Activated T-helper 9 cell treated with anti-CD3 and anti-CD28 coated beads, Interleukin-2, amount 50 U/mL, for 16 hours (primary cell): ENCODE results near the gene RBM8A.
"Not testable (repeated sequence)": the region's sequence is repeated elsewhere in the genome, so short reads cannot be mapped to it uniquely, and the experiment has no call there.

Experiments used
- DNase-seq: peaks from one replicate; pipeline ENCODE4 v3.0.0-alpha.2; 2020; ENCODE audit warnings: low read depth

RBM8A gene

DNA sequence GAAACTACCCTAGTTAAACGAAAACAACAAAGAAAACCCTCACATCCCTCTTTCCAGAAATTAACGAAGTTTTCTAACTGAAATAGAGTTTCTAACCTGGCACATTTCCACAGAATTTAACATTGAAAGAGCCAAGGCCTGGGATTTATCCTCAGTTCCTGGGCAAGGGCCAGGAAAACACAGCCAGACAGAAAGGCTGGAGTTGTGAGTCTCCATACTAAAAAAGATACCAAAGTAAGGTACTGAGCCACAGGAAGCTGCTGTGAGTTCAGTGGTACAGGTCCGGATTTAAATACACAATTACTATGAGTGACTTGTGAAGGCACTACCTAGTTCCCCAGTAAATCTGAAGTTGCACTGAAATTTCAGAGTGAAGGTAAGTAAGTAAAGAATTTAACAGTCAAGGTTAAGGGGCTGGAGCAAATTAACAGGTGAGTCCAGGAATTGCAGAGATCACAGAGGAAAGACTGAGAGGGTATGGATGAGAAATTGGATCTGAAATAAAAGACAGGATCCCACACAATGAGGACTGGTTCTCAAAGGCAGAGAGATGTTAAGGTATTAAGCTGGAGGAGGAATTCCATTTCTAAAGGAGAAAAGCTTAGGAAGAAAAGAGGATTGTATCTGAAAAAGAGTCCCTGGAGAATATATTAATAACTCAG, 29.6 kb upstream of the RBM8A start:
- DNase-seq: no peak

DNA sequence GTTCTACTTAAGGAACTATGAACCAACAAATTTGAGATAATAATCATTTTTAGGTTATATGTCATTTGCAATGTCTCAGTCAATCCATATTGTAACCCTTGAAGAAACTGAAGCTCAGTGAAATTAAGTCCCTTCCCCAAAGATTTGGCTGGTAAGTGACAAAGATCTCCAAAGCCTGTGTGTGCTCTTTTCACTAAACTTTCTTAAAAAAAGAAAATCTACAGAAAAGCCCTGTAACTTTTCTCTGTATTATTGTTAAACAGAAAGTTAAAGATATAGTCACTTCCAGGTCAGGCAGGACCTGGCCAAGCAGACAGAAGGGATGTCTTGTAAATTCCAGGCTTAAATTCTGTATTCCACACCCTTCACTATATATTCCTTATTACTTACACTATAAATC, 29.1 kb upstream of the RBM8A start:
- DNase-seq: no peak

DNA sequence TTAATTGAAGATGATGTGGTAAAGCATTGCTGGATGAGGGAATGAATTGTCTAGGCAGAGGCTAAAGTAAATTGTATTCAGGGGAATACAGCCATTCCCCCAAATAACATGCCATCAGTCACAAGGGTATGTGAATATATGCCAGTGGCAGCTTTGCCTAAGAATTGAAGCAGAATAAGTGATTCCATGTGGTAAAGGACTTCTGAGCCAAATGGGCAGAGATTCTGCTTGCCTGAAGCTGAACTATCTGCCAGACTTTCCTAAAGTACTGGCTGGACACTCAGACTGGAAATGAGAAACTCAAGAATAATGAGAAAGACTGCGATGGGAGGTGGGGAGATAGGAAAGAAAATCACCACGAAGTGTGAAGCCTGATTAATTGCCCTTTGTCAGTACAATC, 28.2 kb upstream of the RBM8A start:
- DNase-seq: no peak

DNA sequence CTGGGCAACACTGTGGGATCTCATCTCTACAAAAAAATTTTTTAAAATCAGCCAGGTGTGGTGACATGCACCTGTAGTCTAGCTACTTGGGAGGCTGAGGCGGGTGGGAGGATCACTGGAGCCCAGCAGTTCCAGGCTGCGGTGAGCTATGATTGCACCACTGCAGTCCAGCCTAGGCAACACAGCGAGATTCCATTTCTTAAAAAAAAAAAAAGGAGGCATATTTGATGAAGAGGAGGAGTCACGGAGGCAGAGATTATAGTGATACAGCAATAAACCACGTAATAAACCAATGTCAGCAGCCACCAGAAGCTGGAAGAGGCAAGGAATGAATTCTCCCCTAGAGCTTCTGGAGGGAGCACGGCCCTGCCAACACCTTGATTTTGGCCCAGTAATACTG, 26.6 kb upstream of the RBM8A start:
- no peak for DNase-seq

DNA sequence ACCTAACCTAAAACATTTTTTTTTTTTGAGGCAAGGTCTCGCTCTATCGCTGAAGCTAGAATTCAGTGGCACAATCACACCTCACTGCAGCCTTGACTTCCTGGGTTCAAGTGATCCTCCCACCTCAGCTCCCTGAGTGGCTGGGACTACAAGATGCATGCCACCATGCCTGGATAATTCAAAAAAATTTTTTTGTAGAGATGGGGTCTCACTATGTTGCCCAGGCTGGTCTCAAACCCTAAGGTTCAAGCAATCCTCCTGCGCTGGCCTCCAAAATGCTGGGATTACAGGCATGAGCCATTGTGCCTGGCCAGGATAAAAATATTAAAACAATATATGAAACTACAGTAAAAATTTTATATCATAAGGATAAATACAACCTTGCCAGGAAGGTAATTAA, 25.6 kb upstream of the RBM8A start:
- DNase-seq: no peak

DNA sequence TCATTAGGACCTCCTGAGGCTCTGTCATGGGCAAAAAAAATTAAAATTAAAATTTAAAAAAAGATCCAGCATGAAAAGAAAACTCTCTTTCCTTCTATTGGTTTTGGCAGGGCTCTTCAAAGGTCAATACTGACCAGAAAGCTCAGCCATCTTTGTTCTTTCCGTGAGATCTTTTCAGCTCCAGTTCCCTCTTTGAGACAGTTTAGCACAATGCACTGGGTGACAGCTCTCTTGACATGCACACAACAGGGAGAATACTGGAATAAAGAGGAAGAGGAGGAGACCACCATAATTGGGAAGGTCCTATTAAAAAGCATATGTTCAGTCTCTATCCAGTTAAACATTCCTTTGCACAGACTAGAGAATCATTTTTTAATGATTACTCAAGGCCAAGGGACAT, 24.2 kb upstream of the RBM8A start:
- no peak for DNase-seq

DNA sequence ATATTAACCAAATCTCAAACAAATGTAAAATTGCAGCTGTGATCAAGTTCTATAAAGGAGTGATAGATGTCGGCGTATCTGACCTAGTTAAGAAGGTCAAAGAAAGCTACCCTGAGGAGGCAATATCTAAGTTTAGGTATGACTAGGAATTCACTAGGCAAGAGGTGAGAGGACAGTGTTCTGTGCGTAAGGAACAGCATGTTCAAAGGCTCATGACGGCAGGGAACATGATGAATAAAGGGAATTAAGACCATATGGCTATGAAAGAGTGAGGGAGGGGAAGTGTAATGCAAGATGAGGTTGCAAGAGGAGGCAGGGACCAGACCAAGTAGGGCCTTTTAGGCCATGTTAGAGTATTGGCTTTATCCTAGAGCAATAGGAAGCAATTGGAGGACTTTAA, 21.9 kb upstream of the RBM8A start:
- DNase-seq: no peak

DNA sequence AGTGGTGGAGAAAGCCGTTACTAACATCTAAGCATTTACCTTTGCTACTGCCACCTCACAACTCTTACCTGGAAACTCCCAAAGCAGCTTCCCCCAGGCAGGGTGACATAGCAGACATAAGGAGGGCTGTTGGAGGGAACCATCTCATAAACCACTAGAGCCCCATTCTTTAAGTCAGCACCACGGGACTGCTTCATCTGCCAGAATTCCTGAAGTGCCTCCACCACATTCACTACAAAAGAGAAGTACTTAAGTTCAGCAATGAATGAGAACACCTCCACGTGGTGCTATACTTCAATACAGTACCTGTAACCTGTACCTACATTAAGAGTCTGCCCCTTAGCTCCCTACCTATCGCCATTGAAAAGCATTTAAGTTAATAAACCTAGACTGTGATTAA, 20.3 kb upstream of the RBM8A start:
- DNase-seq: no peak

DNA sequence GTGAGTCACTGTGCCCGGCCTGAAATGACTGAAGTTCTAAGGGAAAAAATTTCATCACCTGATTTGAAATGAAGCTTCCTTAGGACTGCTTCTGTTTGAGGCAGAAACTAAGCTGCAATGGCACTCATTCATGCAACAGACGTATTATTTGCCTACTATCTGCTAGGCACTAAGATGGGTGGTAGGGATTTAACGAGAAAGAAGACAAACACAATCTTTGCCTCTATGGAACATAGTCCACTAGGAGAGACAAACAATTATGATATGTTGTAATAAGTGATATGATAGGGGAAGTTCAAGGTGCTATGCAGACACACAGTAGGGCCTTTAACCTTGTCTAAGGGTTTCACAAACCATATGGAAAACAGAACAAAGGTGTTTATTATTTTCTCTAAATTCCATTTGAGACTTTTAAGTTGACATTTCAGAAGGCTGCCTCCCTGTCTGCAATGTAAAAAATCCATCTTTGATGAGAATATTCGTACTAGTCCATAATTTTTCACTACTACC, 19.2 kb upstream of the RBM8A start:
- no peak for DNase-seq

DNA sequence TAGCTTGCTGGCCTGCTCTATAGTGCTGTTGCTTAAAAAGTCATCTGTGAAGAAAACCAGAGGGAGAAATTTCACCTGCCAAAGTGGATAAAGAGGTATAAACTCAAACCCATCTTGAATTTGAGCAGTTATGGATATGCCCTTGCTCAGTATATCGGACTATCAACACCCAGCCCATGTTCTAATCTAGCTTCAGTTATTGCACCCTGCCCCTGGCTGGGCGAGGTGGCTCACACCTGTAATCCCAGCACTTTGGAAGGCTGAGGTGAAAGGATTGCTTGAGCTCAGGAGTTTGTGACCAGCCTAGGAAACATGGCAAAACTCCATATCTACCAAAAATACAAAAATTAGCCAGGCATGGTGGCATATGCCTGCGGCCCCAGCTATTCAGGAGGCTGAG, 17.2 kb upstream of the RBM8A start:
- no peak for DNase-seq

DNA sequence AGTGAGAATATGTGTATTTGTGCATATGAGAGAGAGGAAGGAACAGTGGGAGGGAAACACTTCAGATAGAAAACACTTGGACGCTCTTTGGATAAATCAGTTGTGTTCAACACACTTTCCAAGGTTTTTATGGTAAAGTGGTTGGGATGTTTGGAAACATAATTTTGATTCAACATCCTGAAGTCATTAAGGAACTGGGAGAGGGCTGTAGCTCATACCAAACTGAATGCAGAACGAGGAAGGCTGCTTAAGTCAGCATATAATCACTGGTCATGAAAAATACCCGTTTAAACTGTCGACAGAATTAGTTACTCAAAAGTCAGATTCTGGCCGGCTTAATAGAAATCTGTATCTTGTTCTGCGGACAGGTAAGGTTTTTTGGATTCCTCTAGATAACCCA, 15.6 kb upstream of the RBM8A start:
- DNase-seq: no peak

DNA sequence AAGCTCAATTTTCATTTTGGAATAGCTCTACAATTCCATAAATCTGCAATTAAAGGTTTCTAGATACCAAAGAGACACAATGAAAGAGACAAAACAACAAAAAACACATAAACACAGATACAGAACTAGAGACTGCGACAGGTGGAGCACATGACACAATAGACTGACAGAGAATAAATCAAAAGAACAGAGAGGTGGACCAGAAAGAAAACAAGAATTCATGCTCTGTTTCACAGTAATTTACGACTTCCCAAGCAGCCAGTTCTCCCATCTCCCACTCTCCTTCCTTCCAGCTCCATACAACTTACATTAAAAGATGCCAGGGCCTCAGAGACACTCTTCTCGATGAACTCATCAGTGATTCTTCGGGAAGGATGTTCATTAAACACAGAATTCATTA, 15.1 kb upstream of the RBM8A start:
- no peak for DNase-seq

DNA sequence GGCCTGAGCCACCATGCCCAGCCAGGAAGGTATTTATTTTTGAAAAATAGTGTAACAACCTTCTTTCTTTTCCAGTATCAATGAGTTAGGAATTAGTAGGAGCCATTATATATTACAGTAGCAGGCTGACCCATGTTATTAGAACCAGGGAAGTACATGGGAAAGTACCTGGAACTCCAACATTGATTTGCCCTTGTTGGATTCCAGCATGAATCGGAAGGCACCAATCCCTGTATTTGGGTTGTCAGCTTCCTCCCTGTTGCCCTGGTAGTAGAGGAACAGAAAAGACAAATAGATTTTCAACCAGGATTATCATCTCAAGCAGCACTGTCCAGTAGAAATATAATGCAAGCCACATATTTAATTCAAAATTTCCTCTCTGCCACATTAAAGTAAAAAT, 10.2 kb upstream of the RBM8A start:
- DNase-seq: no peak

DNA sequence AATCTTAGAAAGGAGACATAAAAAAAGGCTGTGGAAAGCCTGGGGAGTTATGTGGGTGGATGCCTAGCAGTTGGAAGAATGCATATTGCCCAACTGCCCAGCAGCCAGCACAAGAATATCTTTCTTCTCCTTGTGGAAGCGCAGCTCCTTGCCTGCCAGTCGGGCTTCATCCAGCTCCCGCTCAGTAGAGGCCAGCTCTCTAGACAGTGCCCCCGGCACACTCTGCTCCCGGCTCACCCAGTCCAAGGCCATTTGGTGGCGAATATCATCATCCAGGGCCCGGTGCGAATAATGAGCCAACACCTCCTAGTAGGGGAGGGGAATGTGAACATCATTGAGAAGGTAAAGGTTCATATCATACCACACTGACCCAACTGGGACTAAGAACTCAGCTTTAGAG, 9.0 kb upstream of the RBM8A start:
- DNase-seq: no peak

DNA sequence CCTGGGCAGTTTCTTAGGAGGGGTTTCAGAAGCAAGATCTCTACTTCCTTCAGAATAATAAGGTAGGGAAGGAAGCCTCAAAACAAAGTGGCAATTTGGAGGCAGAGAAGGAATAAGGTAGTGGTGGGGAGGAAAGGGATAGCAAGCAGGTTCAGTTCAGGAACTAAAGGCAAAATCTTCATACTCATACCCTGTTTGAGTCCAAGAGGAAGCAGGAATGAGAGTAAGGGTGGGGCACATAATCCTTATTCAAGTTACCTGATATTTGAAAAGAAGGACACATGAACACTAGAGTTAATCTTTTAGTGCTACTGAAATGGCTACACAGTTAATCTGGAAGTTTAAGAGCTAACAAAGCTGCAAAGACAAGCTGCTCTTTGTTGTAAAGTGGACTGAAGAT, 8.4 kb upstream of the RBM8A start:
- DNase-seq: no peak

DNA sequence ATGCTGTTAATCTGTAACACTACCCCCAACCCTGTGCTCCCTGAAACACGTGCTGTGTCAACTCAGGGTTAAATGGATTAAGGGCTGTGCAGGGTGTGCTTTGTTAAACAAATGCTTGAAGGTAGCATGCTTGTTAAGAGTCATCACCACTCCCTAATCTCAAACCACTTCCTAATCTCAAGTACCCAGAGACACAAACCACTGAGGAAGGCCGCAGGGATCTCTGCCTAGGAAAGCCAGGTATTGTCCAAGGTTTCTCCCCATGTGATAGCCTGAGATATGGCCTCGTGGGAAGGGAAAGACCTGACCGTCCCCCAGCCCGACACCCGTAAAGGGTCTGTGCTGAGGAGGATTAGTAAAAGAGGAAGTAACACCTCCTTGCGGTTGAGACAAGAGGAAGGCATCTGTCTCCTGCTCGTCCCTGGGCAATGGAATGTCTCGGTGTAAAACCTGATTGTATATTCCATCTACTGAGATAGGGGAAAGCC, 5.3 kb upstream of the RBM8A start:
- not testable (repeated sequence) for DNase-seq

DNA sequence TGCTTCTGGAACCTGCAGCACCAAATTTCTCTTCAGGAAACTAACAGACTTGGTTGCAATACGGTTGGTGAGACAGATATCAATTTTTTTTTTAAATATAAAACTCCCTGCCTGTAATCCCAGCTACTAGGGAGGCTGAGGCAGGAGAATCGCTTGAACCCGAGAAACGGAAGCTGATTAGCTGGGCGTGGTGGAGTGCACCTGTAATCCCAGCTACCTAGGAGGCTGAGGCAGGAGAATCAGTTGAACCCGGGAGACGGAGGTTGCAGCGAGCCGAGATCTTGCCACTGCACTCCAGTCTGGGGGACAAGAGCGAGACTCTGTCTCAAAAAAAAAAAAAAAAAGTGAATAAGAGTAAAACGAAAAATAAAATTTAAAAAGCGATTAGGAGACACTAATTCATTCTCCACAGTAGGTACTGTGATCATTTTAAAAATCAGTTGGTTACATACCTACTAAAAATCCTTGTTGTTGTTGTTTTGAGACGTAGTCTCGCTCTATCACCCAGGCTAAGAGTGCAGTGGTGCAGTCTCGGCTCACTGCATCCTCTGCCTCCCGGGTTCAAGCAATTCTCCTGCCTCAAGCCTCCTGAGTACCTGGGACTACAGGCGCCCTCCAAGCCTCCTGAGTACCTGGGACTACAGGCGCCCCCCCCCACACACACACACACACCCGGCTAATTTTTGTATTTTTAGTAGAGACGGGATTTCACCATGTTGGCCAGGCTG, 796 bp upstream of the RBM8A start:
- DNase-seq: no peak

DNA sequence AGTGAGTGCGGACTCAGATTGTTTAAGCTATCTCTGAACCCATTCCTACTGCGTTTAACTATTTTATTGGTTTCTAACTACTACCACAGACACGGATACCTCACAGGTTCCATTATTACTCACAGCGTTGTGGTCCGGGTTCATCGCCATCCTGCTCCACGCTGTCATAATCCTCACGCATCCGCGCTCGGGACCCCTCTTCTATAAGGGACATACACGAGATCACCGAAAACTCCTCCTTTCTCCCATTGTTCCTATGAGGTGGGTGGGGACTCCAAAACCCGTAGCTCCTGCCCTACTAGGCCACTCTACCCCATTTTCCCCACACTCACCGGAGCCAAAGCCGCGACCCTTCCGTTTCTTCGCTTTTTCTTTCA, 610 bp downstream of the RBM8A start:
- DNase-seq: peak; percentile 27

DNA sequence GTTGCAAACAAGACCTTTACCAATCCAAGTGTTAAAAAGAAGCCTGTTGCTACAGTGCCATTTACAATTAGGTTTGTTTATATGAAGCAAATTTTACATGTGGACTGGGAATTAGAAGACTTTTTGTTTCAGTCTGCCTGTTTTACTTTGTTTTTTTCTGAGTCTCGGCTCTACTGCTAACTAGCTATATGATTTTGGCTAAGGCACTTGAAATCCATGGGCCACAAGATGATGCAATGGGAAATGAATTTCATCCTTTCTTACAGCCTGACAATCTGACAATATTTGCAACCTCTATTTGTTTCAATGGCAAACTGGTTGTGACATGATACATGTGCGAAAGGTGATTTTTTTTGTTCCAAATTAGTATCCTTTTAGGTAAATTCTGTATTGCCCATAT, 5.0 kb downstream of the RBM8A start:
- DNase-seq: no peak

DNA sequence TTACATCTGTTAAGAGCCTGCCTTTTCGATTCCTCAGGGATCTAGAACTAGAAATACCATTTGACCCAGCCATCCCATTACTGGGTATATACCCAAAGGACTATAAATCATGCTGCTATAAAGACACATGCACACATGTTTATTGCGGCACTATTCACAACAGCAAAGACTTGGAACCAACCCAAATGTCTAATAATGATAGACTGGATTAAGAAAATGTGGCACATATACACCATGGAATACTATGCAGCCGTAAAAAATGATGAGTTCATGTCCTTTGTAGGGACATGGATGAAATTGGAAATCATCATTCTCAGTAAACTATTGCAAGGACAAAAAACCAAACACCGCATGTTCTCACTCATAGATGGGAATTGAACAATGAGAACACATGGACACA, 7.0 kb downstream of the RBM8A start:
- DNase-seq: not testable (repeated sequence)

DNA sequence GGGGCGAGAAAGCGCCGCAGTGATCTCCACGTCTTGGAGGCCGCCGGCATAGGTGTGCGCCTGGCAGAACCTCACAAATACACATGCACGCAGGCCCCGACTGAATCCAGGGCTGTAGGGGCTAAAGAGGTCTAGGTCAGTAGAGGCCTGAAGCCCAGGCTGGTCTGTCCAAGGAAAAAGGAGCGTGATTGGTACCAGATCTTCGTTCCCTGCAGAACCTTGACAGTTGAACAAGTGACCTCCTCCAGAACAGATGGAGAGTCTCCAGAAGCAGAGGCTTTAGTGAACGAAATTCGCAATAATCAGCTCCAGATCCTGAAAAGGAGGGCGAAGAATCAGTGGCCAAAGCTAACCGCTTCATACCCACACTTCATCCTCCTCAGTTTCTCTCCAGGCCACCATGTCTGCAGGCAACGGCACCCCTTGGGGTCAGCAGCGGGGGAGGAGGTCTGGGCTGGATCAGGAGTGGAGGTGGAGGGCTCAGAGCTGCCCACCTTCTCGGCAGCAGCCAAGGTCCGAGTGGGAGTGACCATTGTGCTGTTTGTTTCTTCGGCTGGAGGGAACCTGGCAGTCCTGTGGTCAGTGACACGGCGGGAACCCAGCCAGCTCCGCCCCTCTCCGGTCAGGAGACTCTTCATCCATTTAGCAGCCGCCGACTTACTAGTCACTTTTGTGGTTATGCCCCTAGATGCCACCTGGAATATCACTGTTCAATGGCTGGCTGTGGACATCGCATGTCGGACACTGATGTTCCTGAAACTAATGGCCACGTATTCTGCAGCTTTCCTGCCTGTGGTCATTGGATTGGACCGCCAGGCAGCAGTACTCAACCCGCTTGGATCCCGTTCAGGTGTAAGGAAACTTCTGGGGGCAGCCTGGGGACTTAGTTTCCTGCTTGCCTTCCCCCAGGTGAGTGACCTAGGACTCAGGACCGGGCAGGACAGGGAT, 8.0 kb downstream of the RBM8A start:
- DNase-seq: no peak

DNA sequence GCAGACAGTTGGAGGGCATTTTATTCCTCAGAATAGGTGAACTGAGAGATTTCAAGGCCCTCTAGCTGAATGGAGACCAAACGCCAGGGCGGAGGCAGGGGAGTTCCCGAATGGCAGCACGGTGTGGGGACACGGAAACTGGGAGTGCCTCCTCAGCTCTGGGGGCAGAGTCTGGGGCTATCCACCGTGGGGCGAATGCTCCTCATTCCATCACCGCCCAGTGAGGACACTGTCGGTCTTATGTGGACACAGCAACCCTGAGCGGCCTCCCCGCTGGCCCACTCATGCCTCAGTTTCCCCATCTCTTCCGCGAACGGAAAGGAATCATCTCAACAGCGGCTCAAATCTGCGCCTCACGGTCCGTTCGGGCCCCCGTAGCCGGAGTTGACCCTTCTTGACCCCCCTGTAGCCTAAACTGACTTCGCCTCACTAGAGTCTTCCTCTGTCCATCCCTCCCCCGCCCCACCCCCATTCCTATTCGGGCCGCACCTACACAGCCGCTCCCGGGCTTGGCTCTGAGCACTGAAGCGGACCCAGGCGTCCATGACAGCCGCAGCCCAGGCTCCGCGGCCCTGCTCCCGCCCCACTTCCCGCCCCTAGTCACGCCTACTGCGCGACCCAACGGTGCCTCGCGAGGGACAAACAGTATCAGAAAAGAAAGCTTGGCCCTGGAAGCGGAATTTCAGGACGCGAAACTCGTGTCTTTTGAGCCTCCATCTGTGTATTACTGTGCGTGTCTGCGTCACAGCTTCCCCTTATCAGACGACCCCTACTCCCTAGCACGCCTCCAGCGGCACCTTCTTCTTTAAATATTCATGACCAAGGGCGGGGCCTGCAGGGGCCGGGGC, 8.9 kb downstream of the RBM8A start, which contains the start of gene PEX11B:
Gene PEX11B, minus strand, starts transcription at position 574 of the 848 bp plus-strand sequence. Its CDS starts 29 bp downstream, at position 545.
- DNase-seq: peak; percentile 86
